Spleen (tissue), 7 donors: ENCODE measurements around the gene ZCCHC8.

Experiments used
- POLR2A ChIP-seq, 3 donors: fragments of 450-650 bp; IDR thresholded peaks; one replicate each; pipeline ENCODE4 v1.5.1; 2017; ENCODE audit warnings: antibody characterized with exemption in 3 of 3, mild to moderate bottlenecking in 1 of 3
- TF ChIP-seq, protein P1 (sequence below), 11 experiments: fragments of 200-600 bp in 7 of 11; fragments of 450-650 bp in 4 of 11; sonication (generic) in 4 of 11; IDR thresholded peaks in 8 of 11; conservative IDR thresholded peaks in 3 of 11; 1 replicate in 7 of 11; 2 replicates in 4 of 11; pipeline versions ENCODE4 v1.4.0 to v1.8.0; 2016 to 2021; ENCODE audit warnings: antibody characterized with exemption in 11 of 11, inconsistent platforms in 4 of 11, mild to moderate bottlenecking in 1 of 11
- donor health status: DM: no; HTN: no; CAD: no; lungs with moderate emphysema.
- donor health status: DM: no; HTN: no; CAD: no.
- donor health status: DM: no; HTN: no; CAD: no.

DNA sequence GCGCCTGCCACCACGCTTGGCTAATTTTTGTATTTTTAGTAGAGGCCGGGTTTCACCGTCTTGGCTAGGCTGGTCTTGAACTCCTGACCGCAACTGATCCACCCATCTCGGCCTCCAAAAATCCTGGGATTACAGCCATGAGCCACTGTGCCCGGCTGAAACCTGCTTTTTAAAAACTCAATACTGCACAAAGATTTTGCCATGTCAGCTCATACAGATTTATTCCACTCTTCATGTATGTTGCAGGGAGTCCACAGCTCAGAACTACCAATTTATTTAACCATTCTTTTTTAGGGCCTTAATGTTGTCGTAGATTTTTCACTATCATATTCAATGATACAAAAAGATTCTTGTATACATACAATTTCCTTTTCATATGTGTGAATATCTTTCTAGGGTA, 20.0 kb downstream of the ZCCHC8 start:
- TF ChIP-seq, protein P1, sequence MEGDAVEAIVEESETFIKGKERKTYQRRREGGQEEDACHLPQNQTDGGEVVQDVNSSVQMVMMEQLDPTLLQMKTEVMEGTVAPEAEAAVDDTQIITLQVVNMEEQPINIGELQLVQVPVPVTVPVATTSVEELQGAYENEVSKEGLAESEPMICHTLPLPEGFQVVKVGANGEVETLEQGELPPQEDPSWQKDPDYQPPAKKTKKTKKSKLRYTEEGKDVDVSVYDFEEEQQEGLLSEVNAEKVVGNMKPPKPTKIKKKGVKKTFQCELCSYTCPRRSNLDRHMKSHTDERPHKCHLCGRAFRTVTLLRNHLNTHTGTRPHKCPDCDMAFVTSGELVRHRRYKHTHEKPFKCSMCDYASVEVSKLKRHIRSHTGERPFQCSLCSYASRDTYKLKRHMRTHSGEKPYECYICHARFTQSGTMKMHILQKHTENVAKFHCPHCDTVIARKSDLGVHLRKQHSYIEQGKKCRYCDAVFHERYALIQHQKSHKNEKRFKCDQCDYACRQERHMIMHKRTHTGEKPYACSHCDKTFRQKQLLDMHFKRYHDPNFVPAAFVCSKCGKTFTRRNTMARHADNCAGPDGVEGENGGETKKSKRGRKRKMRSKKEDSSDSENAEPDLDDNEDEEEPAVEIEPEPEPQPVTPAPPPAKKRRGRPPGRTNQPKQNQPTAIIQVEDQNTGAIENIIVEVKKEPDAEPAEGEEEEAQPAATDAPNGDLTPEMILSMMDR (IDR thresholded peaks at IDR 0.05 in 8 of 11, conservative IDR thresholded peaks at IDR 0.05 in 3 of 11), result no peak
- no peak for TF ChIP-seq POLR2A (IDR thresholded peaks at IDR 0.05)
